DMS153 treated with DMSO at 0.1 percent for 48 hours (cell line): ENCODE results near the gene EML4.

Source experiments
- DNase-seq: peaks from one replicate; lab custom pipeline; 2025; ENCODE audit not compliant: unreplicated experiment; lab: John Stamatoyannopoulos, UW

EML4 gene

DNA sequence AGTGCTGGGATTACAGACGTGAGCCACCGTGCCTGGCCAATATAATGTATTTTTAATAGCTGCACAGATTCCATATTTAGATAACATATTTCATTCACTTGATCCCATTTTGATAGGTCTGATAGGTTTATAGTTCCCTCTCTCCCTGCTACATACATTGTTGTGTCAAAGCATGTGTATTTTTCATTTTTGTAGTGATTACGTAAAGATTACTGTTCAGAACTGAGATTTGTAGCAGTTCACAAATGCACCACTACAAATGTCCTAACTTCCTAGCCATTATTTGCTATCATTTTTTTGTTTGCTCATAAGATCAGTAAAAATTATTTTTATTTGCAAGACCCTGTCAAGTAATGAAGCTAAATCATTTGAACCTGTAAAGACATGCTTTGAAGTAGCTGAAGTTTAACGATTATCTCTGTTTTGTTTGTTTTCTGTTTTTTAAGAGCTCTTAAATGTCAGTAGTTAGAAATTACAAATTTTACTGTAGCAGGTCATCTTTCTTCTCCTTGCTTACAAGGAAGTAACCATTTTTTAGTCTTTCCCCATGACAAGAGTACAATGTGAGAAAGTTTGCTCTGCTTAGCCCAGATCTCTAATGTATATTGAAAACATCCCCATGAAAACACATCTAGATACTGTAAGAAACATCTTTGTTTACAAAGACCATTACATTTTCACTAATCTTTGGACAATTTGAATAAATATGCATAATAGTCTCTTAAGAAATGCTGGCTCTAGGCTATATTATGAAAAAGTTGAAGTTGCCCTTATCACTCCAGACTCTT lies 54.1 kb downstream of the EML4 start:
- DNase-seq = no peak

GRCh38 chr2:42223855-42224268 lies 54.7 kb downstream of the EML4 start:
- DNase-seq = no peak

DNA sequence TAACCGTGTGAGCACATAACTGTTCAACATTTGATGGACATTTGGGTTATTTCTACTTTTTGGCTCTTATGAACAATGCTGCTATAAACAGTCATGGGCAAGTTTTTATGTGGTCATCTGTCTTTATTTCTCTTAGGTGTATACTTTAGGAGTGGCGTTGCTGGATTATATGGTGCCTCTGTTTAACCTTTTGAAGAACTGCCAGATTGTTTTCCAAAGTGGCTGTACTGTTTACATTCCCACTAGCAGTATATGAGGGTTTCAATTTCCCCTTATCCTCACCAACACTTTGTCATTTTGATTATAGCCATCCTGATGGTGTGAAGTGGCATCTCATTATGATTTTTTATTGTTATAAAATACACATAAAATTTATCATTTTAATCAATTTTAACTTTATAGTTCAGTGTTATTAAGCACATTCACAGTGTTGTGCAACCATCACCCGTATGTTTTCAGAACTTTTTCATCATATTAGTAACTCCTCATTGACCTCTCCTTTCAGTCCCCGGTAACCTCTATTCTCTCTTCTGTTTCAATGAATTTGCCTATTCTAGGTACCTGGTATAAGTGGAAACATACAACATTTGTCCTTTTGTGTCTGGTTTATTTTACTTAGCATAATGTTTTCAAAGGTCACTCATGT lies 55.4 kb downstream of the EML4 start:
- peak; percentile 37 for DNase-seq

GRCh38 chr2:42225573-42225972 lies 56.4 kb downstream of the EML4 start:
- DNase-seq = no peak

DNA sequence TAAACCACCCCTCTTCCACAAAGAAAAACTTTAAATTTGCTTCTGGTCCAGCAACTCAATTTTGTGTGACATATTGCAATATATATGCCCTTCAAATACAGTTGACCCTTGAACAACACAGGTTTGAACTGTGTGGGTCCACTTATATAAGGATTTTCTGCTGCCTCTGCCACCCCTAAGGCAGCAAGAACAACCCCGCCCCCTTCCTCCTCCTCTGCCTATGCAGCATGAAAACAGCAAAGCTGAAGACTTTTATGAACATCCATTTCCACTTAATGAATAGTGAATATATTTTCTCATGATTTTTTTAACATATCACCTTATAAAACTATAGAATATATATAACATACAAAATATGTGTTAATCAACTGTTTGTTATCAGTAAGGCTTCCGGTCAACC lies 58.3 kb downstream of the EML4 start:
- no peak for DNase-seq

DNA sequence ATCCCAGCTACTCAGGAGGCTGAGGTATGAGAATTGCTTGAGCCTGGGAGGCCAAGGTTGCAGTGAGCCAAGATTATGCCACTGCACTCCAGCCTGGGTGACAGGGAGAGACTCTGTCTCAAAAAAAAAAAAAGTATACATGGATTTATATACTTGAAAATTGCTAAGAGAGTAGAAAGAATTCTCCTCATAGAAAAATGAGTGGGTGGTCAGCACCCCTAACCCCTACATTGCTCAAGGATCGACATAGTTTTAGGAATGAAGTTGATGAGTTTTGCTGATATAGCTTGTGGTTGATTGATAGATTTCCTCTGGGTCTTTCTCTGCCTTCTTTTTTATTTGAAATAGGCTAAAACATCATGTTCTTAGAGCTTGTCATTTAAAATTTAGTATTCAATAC lies 58.9 kb downstream of the EML4 start:
- DNase-seq = no peak

DNA sequence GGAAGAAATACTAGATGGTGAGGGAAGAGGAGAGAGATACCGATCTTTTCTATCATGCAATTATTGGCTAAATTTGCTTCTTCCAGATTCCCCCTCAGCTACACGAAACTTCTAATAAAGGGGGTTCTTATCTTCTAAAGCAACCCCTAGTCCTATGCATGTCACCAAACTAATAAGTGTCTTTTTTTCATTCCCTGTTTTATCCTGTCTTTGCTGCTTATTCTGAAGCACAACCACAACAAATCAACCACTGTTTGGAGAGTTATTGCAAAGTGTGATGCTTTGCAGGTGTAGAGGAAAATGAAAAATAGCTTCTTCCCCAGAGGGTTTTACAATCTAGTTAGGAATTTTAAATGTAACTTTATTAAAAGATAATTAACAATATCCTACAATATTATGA lies 60.8 kb downstream of the EML4 start:
- DNase-seq = no peak

DNA sequence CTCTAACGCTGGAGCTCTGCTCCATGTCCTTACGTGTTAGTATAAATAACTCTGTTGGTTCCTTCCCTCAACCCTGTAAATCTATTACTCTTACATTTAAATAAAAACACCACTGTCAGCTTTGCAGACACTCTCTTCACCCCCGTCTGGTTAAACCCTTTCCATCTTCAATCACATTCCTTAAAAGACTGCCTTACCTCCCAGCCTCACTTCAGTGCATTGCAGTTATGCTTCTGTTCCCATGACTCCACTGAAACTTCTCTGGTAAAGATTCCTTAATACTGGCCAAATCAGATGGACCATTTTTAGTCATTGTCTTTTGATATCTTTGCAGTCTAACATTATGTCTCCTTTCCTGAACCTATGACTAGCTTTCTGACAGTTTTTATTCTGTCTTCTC lies 61.7 kb downstream of the EML4 start:
- no peak for DNase-seq

GRCh38 chr2:42232024-42232423 lies 62.9 kb downstream of the EML4 start:
- DNase-seq = no peak

DNA sequence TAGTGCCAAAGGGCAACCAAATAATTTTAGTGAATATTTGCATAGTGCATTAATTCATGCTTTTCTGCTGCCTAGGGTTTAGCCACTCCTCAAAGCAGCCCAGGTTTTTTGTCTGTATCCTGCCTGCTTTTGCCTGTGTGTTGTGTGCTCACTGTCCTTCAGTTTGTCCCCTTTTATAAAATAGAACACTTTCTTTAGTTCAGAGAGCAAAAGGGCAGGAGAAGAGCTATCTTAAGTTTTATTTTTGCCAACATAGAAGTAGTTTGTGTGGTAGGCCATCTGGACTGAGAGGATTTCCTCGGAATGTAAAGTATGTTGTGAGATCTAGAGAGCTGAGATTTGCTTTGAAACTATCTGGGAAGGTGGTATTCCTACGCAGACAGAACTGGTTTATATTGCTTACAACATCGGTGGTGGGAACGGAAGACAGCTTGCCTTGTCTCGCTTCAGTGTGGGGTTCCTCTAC lies 64.9 kb downstream of the EML4 start:
- DNase-seq = no peak

- no peak for DNase-seq
These were observed 67.8 kb downstream of the EML4 start for GRCh38 chr2:42236911-42237310.

GRCh38 chr2:42238644-42239288 lies 69.6 kb downstream of the EML4 start:
- peak; percentile 13 for DNase-seq

GRCh38 chr2:42239289-42239661 lies 70.1 kb downstream of the EML4 start:
- no peak for DNase-seq

GRCh38 chr2:42239811-42240210 lies 70.7 kb downstream of the EML4 start:
- DNase-seq = no peak

DNA sequence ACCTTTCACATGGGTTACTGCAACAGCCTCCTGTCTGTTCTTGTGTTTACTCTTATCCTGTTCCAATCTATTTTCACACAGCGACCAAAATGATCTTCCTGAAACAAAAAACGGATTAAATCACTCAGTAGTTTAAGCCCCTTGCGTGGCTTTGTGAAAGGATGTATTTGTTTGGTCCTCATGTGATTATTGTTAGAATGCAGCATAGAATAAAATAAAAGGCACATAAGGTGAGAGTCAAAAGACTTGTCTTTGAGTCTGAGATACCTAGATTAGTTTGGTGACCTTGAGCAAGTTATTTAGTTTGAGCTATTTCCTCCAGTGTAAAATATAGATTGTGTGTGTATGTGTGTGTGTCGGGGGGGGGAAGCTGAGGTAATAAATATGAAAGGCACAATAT lies 72.4 kb downstream of the EML4 start:
- no peak for DNase-seq

- no peak for DNase-seq
These were observed 74.1 kb downstream of the EML4 start for GRCh38 chr2:42243297-42243696.

DNA sequence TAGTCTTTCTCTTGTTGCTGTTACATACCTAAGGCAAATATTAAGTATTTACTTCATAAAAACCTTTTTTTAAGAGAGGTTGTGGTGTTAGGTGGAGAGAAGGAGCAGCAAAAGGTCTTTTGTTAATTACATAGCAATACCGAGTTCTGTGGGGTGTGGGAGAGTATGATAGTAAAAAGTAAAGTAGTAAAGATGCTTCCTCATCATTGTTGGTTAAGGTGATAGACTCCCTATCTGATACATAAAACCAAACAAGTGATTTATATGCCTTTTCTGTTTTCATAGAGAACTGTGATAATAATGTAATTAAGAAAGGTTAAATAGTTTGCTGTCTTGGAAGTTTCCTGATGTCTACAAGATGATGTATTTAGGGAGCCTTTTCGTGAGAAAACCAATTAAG lies 75.4 kb downstream of the EML4 start:
- no peak for DNase-seq

- DNase-seq = no peak
These were observed 76.2 kb downstream of the EML4 start for GRCh38 chr2:42245396-42245795.

DNA sequence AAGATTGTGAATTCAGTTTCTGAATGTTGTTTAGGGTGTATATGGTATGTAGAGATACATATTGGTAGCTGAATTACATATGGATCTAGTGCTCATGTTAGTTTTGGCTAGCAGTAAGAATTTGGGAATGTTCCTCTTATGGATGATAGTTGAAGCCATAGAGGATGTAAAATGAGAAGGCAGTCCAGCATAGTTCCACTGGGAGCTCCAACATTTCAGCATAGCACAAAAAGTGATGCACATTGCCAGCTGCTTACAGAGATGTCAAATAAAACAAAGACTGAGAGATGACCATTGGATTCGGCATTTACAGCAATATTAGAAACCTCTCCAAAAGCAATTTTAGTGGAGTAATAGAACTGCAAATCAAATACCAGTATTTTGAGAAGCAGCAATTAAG lies 77.4 kb downstream of the EML4 start:
- no peak for DNase-seq

DNA sequence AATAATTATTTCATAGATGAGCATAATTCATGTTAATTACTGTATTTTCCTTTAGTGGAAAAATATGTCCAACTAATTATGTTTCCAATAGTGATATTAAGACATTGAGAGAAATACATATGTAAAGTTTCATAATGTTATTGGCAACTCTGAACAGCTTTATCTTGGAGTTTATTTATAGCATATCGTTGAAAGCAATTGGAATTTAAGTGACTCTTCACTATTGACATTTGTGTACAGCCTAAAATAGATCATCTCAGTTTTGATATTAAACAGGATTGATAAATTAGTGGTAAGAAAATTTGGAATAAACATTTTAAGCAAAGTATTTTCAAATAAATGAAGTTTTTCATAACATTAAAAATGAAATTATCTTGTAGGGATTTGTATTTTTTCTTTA lies 79.7 kb downstream of the EML4 start:
- DNase-seq = no peak

GRCh38 chr2:42249284-42249683 lies 80.1 kb downstream of the EML4 start:
- no peak for DNase-seq

- DNase-seq = peak; percentile 67
These were observed 80.7 kb downstream of the EML4 start for GRCh38 chr2:42249887-42250286.
